ENCODE measurements around the gene CACNB4.

Gene CACNB4

DNA sequence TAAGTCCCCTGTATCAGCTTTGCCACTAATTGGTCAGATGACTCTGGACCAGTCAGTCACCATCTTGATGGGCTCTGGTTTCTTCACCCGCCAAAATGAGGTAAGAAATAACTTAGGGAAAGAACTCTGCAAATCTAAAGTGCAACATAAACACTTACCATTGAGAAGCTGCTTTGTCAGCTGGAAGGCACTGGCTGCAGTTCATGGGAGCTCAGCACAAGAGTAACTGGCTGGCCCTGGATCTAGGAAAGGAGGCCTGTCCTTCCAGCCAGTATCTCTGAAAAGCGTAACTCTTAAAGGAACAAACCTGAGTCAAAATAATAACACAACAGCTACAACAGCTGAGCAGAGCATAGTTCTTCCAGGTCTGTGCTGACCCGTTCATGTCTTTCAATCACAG is 123.9 kb downstream of the CACNB4 start:
- DNase-seq (ENCODE audit: low spot score) = no peak

DNA sequence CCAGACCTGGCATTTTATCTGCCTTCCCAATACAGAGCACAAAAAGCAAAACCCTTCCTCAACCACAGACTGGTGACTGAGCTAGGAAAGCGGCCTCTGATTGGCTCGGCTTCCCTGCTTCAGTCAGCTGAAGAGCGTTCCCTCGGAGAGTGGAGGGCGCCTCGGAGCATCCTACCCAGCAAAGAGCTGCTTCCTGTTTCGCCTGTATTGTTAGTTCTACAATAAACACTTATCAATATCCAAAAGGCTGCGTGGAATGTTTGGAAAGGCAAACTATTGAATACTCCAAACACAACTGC is 125.0 kb downstream of the CACNB4 start:
- peak; percentile 72 for DNase-seq (ENCODE audit: low spot score)

DNA sequence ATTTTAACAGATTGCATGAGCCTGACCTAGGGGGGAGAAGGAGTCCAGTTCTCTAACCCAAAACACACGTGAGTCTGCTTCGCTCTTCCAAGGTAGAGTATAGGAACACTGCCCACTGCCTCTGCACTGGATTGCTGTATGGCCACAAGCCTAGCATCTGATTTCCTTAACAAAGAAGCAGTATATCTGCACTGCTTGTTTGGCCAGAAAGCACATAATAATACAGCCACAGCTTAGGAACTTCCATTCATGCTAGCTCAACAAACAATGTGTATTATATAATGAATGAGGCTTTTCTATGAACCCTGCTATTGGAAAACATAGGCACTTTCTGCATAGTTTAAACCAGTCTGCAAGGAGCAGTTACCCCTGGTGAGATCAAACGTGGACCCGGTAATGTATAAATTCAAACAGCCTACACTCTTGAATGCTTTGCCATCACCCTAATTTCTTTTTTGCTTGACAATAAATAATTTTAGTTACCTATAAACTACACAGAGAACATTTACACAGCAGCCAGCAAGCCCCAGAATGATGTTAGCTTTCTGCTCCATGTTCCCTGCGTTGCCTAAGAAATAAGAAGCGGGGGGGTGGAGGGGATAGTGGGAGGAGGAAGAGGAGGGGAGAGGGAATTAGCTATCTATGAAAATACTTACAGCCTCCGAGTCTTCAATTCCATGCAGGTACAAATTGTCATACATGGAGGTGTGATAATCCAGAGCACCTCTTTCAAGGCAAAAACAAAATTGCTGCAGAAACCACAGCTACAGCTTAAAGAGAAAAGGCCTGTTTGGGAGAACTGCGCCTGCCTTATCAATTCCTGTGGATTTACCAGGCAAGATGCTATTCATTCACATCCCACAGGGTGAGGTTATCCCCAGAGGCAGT is 125.6 kb downstream of the CACNB4 start:
- peak; percentile 76 for DNase-seq (ENCODE audit: low spot score)

DNA sequence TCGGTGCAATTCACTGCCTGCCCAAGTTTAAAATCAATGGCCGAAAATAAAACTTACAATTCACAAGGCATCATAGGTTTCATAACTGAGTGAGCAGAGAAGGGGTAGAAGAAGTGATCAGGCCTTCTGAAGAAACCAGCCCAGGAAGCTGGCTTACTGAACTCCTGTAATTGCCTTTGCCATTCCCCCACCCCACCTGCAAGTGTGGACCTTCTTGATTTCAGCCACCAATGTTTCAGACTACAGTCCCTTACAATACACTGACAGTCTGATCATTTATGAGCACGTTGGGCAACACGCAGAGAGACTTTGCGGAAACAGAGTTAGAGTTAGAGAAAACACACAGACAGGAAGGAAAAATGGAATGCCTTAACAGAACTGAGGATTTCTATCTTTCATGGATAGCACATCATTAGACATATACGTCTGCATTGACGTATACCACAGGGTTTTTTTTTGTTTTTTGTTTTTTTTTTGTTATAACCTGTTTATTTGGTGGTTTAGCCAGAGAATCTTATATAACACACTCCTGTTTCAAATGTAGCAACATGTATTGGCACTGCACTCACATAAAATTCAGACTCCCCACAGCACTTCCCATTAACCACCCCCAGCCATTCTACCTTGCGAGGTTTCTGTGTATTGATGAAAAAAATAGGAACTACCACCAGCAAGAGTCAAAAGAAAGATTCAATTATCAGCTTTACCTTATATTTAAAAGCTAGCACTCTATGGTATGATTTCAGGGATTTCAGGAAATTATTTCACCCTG is 126.4 kb downstream of the CACNB4 start:
- DNase-seq (ENCODE audit: low spot score) = no peak

DNA sequence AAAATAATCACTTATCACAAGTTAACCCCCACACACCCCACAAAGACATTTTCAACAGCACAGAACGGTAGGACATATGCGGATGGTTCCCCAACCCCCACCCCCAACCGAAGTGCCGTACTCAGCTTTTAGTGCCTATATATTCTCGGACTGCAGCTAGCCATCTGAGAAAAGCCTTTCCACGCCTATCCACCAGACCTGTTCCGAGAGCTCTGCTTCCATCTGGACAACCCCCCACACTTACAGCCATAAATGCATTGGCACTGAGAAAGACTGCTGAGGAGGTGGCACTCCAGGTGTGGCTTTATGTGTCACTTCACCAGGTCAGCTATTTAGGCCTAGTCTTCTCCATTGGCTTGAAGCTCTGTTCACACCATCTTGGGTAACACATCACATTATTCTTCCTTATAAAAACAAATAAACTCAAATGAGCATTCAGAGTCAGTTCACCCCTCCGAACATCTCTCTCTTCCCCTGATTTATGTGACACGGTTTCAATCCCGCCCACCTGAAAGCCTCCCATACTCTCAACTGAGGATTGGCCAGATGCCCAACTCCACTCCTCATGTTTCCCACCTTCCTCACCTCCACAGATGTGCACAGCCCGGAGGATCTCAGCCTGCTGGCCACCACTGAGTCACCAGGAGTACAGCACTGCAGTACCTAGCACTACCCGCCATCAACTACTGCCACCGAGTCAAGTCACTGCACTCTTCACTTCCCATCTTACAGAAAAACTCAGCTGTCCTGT is 127.4 kb downstream of the CACNB4 start:
- no peak for DNase-seq (ENCODE audit: low spot score)

DNA sequence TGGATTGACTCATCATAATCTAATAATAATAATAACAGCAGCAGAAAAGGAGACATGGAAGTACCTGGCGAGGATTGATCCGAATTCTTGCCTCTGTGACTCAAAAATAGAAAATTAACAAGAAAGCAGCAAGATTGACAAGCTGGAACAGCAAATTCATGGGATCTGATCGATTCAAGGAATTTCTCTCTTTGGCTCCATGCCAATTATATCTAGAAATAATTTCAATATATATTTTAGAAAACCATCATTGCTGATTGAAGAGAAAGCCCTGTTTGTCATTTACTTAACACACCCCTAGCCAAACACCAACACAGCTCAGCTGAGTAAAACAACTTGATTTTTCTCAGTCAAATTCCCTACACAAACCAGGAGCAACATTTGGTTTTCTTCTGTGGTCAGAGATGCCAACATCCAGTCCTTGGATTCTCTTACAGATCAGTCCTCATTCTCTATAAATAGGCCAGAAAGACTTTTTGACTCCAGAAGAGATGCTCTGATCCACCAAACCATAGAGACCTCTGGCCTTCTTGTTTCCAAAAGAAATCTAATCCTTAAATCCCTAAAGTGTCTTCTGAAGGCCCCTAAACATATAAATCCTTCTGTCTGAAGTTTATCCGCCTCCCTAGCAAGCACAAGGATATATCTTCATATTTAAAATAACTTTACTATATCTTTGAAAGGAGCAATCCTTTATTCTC is 129.9 kb downstream of the CACNB4 start:
- no peak for DNase-seq (ENCODE audit: low spot score)

DNA sequence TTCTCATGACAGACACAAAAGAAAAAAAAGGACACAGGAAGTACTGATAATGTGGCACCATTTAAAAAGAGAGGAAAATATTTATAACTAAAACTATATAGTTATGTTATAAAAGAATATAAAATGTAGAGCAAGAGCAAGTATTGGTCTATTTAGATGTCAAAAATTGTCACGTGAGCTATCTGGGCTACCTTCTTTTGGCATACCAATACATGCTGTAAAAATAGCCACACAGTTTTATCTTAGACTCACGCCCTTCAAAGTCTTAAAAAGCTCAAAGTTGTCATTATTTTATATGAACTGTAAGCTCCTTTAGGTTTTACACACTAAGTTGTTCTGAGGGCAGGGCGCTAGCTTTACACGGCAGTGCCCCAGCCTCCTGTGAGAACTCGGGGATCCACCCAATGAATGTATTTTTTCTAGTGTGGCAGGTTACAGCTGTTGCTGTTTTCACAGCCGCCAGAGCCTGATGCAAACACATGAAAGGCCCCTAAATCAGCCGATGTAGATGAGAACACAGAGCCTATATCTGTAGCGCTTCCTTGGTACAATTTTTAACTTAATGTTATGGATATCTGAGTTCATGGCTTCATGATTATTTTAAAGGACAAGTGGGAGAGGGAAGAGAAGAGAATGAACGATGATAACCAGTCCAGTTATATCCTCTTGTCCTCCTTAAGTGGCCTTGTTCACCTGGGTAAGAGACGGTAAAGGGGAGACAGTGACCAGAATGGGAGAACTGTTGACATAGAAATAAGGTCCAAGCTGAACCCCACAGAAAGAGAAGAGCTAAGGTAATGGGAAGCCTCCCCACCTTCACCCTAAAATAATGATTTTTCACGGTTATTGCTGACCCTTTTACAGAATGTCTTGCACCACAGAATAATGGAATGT is 130.8 kb downstream of the CACNB4 start:
- no peak for DNase-seq (ENCODE audit: low spot score)

DNA sequence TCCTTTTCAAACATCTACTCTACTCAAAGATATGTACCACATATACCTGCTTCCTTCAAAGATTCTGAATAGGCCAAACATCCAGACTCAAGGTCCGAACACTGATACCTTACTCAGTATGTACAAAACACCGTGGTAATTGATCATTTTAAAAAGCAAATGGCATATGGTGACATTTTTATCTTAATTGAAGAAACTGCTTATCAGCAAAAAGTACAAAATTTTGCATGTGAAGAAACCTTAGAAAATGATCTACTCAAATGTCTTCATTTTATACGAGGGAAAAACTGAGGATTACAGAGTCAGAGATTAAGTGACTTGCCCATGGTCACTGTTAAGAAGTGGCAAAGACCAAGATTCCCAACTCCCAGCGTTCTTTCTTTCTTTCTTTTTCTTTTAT is 133.0 kb downstream of the CACNB4 start:
- no peak for DNase-seq (ENCODE audit: low spot score)

DNA sequence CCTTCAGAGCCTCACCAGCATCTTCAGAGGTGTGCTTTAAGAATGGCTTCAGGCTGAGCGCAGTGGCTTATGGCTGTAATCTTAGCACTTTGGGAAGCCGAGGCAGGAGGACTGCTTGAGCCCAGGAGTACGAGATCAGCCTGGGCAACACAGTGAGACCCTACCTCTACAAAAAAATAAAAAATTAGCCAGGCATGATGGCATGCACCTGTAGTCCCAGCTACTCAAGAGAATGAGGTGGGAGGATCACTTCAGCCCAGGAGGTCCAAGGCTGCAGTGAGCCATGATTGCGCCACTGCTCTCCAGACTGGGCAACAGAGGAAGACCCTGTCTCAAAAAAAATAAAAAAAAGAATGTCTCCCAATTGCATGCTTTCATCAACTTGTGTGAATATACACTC is 137.3 kb downstream of the CACNB4 start:
- DNase-seq (ENCODE audit: low spot score) = no peak

DNA sequence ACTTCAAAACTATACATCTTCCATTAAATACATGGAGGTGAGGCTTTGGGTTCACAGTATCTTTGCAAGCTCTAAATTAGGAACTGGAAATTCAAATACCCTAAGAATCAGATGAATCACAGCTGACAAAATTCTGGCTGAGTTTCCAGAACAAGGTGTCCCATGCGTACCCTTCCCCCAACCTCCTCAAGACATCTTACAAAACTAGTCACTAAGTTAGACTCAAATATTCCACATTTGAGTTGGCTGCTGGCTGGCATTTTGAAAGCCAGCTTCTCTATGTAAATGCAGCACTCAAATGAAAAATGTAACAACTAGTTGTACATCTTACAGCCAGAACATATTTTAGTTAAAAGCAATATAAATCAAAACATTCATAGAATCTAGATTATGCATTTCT is 139.6 kb downstream of the CACNB4 start:
- DNase-seq (ENCODE audit: low spot score) = peak; percentile 51

DNA sequence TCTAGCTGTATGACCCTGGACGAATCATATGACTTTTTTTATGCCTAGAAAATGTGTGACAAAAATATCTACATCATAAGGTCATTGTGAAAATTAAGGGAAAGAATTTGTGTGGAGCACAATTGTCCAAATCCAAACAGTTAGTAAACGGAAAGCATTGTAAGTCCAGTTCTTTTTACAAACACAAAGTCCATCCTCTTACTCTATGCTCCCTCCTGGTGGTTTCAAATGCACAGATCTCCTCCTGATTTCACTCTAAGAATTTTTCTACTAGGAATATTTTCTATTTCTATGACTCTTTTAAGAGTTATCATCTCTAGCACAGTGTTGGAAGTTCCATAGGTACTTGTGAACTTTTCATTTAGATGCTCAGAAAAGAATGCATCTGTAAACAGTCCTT is 145.4 kb downstream of the CACNB4 start:
- no peak for DNase-seq (ENCODE audit: low spot score)

DNA sequence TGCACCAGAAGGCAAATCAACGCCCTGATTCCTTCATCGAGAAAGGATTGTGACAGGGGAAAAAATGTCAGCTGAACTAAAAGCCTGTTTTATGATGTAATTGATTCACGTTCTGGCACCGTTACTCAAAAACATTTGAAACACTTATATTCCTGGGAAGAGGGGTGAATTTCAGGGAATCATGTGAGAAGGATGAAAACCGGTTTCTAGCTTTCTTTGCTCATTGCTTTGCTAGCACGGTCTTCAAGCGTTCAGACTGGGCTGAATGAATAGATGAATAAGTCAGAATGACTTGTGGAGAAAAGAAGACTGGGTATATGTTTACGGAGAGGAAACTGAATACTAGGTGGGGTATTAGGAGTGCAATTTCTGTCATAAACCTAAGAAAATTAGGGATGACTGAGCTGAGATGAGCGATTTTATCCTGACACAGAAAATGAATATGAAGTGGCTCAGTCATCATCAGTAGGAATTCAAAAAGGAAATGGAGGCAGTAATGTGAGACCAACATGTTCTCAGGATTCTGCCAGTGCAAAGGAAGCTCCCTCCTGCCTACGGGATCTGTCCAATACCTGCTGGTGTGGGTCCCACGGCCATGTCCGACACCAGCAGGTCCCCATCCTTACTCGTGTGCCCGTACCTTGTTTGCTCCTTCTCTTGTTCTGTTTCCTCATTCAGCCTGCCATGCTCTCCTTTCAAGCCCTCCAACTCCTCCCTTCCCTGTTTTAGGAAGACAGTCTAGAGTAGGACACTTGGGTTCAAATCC is 146.0 kb downstream of the CACNB4 start:
- no peak for DNase-seq (ENCODE audit: low spot score)

DNA sequence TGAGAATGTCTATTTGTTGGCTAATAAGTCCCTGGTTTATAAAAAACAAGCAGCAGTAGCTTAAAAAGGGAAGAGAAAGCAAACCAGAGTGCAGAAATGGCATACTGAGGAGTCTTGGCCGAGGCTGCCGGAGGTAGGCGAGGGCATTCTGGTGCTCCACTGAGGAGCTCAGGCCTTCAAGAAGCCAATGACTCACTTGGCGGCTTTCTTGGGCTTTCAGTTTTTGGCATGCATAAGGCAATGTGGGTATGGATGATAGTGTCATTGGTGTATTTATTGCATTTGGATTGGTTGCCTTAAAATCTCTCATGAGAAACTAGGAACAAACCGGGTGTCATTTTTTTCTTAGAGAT is 151.1 kb downstream of the CACNB4 start:
- DNase-seq (ENCODE audit: low spot score) = no peak

DNA sequence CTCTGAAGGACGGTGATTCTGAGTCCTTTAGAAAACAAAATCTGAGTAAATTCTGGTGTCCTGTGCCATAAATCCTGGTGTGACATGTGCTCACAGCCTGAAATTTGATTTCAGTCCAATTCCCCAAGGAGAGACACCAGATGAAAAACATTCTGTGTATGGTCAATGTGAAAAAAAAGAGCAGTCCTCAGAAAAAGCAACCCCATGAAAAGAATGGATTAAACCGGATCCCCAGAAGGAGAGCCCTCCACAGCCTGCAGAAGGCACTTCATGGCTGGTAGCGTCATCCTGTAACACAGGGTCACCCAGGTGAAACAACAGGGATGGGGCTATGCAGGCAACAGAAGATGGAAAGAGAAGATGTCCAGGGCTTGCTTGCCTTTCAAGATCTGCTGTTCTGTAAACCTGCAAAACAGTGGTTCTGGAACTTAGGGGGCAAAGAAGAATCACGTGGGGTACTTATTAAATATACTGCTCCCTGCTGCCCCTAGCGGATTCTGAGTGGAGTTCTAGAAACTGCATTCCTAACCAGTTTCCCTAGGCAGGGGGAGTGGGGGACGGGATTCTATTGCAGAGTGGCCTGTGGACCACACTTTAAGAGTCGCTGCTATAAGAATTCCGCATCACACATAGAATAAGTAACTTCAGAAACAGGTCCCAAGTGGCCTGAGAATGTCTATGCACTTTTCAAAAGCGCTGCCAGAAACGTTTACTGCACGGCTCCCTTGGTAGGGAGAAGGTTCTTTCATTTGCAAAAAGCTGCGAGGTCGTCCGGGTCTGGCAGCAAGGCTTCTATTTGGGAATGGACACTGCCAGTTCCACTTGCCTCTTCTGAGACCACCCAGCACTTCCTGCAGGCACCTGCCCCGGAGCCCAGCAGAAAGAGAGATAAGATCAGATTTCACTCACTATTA is 151.7 kb downstream of the CACNB4 start:
- DNase-seq (ENCODE audit: low spot score) = no peak

DNA sequence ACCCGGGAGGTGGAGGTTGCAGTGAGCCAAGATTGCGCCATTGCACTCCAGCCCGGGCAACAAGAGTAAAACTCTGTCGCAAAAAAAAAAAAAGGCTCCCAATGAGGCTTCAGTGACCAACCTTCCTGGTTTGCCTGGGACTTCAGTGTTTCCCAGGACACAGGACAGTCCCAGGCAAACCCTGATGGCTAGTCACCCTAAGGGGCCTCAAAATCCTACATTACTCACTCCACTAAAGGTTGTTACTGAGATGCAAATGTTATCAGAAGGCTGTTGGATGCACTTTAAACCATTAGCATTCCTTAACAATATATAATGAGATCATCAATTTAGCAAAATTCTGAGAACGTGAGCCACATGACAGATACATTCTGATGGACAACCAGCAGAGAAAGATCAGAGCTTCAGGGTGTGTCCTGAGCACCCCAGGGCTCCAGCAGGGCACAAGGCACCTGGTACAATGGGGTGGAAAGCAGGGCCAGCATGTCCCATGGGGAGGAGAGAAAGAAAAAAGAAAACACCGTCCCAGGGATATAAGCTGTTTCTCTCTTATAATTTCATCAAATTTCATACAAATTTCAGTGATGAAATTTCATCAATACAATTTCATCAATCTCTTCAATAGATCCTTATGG is 152.5 kb downstream of the CACNB4 start:
- no peak for DNase-seq (ENCODE audit: low spot score)

DNA sequence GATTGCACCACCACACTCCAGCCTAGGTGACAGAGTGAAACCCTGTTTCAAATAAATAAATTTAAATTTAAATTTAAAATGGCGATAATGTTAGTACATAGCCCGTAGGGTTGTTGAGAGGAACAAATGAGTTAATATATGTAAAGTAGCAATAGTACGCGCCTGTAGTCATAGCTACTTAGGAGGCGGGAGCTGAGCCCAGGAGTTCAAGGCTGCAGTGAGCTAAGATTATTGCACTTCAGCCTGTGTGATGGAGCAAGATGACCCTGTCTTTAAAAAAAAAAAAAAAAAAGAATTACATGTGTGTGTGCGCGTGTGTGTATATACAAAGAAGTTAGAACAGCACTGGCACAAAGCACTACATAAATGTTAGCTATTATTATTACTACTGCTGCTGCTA is 153.2 kb downstream of the CACNB4 start:
- no peak for DNase-seq (ENCODE audit: low spot score)

DNA sequence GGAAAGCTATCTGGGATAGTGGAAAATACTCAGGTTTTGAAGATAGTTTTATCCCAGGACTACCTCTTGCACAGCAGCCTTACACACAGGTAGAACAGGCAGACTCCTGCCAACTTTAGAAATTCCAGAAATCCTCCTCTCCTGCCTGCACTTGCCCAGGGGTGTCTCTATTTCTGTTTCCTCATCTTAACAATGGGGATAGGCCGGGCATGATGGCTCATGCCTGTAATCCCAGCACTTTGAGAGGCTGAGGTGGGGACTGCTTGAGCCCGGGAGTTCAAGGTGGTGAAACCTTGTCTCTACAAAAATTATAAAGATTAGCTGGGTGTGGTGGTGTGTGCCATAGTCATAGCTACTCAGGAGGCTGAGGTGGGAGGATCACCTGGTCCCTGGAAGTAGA is 153.7 kb downstream of the CACNB4 start:
- DNase-seq (ENCODE audit: low spot score) = no peak

DNA sequence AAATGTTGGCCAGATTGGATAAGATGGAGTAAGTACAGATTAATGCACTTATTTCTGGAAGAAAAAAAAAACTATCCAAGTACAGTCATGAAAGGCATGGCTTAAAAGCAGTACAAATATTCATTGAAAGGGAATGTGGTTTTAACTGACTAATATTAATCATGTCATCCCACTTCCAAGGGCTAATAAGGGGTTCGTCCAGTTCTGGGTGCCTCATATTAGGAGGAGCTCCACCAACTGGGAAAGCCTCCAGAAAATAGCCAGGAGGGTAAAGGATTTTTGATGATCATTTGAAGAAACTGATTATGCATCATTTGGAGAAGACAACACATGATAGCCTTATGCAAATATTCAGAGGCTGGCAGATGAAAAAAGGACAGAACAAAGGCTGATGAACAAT is 155.4 kb downstream of the CACNB4 start:
- DNase-seq (ENCODE audit: low spot score) = no peak
